Aorta (tissue), 5 donors: Measurements from ENCODE around the gene NPVF. TPM values are rescaled to one million over a fixed set of nuclear protein-coding genes. Genes with fewer than 3 reads are reported as not detected.
A peak's percentile ranks its signal among the peaks of the same experiment; 100 is the strongest.

ENCODE experiments used
- ATAC-seq: fragments of 200-7000 bp; cut with Tn5 transposase; one replicate; pipeline ENCODE4 v1.9.1; 2022; ENCODE audit warnings: moderate library complexity; ENCODE audit not compliant: low FRiP score
- DNase-seq, 2 donors: peaks; one replicate each; pipeline ENCODE4 v3.0.0-alpha.2; 2020
- H3K27ac ChIP-seq, 2 donors: one replicate each; pipeline ENCODE4 v1.5.1; 2013; ENCODE audit warnings: low read length in 2 of 2, mild to moderate bottlenecking in 2 of 2, moderate library complexity in 2 of 2, control low read depth in 1 of 2, inconsistent platforms in 1 of 2, low read depth in 1 of 2
- H3K27me3 ChIP-seq, 2 donors: one replicate each; pipeline ENCODE4 v1.6.1; 2013; ENCODE audit warnings: control low read depth in 1 of 2, low read length in 1 of 2, mild to moderate bottlenecking in 1 of 2, moderate library complexity in 1 of 2; ENCODE audit not compliant: insufficient read depth in 2 of 2, control insufficient read depth in 1 of 2
- H3K36me3 ChIP-seq, 2 donors: one replicate each; pipeline ENCODE4 v1.6.1; 2013; ENCODE audit warnings: control low read depth in 1 of 2, low read length in 1 of 2, mild to moderate bottlenecking in 1 of 2; ENCODE audit not compliant: insufficient read depth in 2 of 2, control insufficient read depth in 1 of 2
- H3K4me1 ChIP-seq, 2 donors: one replicate each; pipeline ENCODE4 v1.6.1; 2013; ENCODE audit warnings: low read length in 2 of 2, control low read depth in 1 of 2, mild to moderate bottlenecking in 1 of 2, moderate library complexity in 1 of 2; ENCODE audit not compliant: insufficient read depth in 2 of 2, control insufficient read depth in 1 of 2
- H3K4me3 ChIP-seq, 2 donors: one replicate each; pipeline ENCODE4 v1.5.1; 2013; ENCODE audit warnings: low read length in 2 of 2, control low read depth in 1 of 2, mild to moderate bottlenecking in 1 of 2
- H3K9me3 ChIP-seq: one replicate; pipeline ENCODE4 v1.6.1; 2013; ENCODE audit warnings: mild to moderate bottlenecking, low read length; ENCODE audit not compliant: control insufficient read depth
- WGBS, 2 donors: extraction: QIAGEN DNeasy Blood & Tissue Kit; methylation state at CpG; one replicate each; pipeline ENCODE4 v1.1.7; 2013; 5-methylcytosine and 5-hydroxymethylcytosine counted together
- intact Hi-C, 2 donors: fragments of 100-400 bp; cut with DNase I; formaldehyde crosslinking; loops; one replicate each; pipeline versions ENCODE4 v1.14.2 to v1.15.0; 2022
- long read RNA-seq, 2 donors: library from polyadenylated mRNA; unstranded; transcript quantifications; one replicate each; pipeline ENCODE4 v2.0.0, GENCODE V29; 2020 to 2021
- polyA plus RNA-seq, 2 donors: library from polyadenylated mRNA; stranded (reverse); fragments of 200-250 nt; gene quantifications; one replicate each; pipeline ENCODE4 v1.2.3, GENCODE V29; 2013
- total RNA-seq, 2 donors: library from RNA; stranded (reverse); fragmentation: NEBNext Ultra II Directional; extraction: Animal tissue kit (Norgen Biotek cat#: 25700); gene quantifications; one replicate each; pipeline ENCODE4 v1.2.1, GENCODE V29; 2021
- donor health status: healthy with polysubstance abuse.
- donor health status: Bipolar disorder and iron deficiency.
- donor health status: DM: no; HTN: no; CAD: no.
- donor health status: DM: no; HTN: no; CAD: no.
- donor health status: DM: yes; HTN: yes; CAD: no.

Gene NPVF, protein sequence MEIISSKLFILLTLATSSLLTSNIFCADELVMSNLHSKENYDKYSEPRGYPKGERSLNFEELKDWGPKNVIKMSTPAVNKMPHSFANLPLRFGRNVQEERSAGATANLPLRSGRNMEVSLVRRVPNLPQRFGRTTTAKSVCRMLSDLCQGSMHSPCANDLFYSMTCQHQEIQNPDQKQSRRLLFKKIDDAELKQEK
- total RNA-seq (not detected), polyA plus RNA-seq (not detected)
- long read RNA-seq, donor 1: 0 reads
- long read RNA-seq, donor 2: 0 reads

DNA sequence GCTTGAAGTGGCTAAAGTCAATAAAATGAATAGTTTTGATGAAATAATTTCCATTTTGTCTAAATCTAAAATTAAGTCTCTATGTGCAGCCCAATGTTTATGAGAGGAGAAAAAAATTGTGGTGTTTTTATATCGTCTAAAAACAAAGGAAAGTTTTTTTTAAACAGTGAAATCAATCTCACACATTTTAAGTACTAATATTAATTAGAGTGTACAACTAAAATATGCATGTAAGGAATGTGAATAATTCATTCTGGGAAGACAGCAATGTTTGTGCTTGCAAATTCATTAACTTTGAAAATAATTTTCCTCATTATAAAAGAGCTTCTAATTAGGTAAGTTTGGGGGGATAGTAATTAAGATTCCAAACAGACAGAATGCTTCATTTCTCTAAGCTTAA lies at the start of gene NPVF:
NPVF (minus strand) TSS at position 101 of the 400 bp plus-strand sequence; CDS start at position 54, 47 bp downstream.
- H3K27me3 ChIP-seq: no peaks in the 10 kb centered on the region
- DNase-seq (no peak), ATAC-seq (no peak)
- no peaks in the 10 kb centered on the region for H3K36me3 ChIP-seq
- H3K4me3 ChIP-seq: no peak within 1 kb of the TSS
- no peaks in the 10 kb centered on the region for H3K4me1 ChIP-seq
- 83 to 88% methylated on average over 1 of the region's 1 CpG for WGBS, 2 donors
- H3K27ac ChIP-seq: no peak within 1 kb of the TSS
- intact Hi-C loops: no loop called here
- H3K9me3 ChIP-seq: no peaks in the 10 kb centered on the region

DNA sequence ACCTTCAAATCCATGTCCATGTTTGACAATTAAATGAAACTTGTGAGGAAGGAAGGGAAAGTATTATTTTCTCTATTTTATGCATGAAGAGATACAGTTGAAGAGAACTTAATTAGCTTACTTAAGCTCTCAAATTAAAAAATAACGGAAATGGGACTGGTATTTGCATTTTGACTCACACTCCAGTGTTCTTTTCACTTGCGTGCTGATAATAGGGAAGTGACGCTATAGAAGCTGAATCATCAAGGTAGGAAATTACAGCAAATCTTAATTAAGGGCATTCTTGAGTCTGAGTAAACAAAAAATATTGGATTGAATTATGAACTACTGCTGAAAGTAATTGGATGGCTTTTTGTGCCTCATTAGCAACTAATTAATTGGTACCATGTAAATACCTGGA lies 44.0 kb upstream of the NPVF start:
- Histone ChIP-seq H3K27me3 (no peaks in the 10 kb centered on the region), H3K9me3 (no peaks in the 10 kb centered on the region), H3K27ac (no peak overlapping the region), H3K4me3 (no peak overlapping the region), H3K4me1 (no peaks in the 10 kb centered on the region), H3K36me3 (no peaks in the 10 kb centered on the region)
- ATAC-seq: no peak
- intact Hi-C loops: no loop called here
- WGBS, 2 donors: 94 to 96% methylated on average over 3 of the region's 3 CpGs
- DNase-seq: no peak

DNA sequence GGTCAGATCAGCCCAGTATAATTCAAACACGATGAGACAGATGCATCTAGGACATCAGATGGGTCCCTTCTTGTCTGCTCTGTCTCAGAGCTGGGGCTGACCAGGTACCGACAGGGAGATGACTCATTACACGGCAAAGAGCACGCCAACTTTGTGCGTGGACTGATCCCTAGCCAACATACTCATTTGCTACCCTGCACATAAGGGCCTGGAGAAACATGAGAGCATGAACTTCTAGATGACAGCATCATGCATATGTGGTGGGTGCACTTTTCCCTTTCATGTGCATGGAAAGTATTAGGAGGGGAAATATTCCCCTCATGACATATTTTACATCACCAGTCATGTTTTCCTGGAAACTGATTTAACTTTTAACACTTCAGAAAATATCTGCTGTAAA lies 35.1 kb upstream of the NPVF start:
- no peaks in the 10 kb centered on the region for H3K36me3 ChIP-seq
- H3K4me1 ChIP-seq: no peaks in the 10 kb centered on the region
- no peak overlapping the region for H3K27ac ChIP-seq
- ATAC-seq: no peak
- H3K4me3 ChIP-seq: no peak overlapping the region
- no peaks in the 10 kb centered on the region for H3K27me3 ChIP-seq
- WGBS, 2 donors: 87 to 91% methylated on average over 5 of the region's 5 CpGs
- intact Hi-C loops: loop anchor here in 1 of 2 donors (5.0 kb wide), 1 partner anchor 589 kb away; no protein-coding TSS in a partner anchor
- H3K9me3 ChIP-seq: no peaks in the 10 kb centered on the region
- no peak for DNase-seq

DNA sequence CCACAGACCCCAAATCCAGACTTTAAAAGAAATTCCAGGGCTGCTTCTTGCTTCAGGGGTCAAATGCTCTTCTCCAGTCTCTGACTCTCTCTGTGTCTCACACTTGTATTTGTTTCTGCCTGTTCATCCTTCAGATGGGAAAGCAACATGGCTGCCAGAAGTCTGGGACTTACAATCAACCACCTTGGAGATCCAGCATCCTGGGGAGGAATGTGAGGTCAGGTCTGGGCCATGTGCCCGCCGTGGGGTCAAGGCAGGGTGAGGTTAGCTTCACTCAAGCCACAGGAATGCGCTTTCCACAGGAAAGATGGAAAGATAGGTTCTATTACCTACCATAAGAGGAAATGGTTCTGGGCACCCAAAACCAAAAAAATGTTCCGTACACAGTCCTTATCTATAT lies 34.3 kb upstream of the NPVF start:
- 67 to 69% methylated on average over 4 of the region's 4 CpGs for WGBS, 2 donors
- H3K9me3 ChIP-seq: no peaks in the 10 kb centered on the region
- H3K27ac ChIP-seq: no peak overlapping the region
- intact Hi-C loops: loop anchor here in 1 of 2 donors (5.0 kb wide), 1 partner anchor 590 kb away; no protein-coding TSS in a partner anchor
- no peaks in the 10 kb centered on the region for H3K36me3 ChIP-seq
- no peak overlapping the region for H3K4me3 ChIP-seq
- no peaks in the 10 kb centered on the region for H3K4me1 ChIP-seq
- ATAC-seq (no peak), DNase-seq (no peak)
- no peaks in the 10 kb centered on the region for H3K27me3 ChIP-seq

DNA sequence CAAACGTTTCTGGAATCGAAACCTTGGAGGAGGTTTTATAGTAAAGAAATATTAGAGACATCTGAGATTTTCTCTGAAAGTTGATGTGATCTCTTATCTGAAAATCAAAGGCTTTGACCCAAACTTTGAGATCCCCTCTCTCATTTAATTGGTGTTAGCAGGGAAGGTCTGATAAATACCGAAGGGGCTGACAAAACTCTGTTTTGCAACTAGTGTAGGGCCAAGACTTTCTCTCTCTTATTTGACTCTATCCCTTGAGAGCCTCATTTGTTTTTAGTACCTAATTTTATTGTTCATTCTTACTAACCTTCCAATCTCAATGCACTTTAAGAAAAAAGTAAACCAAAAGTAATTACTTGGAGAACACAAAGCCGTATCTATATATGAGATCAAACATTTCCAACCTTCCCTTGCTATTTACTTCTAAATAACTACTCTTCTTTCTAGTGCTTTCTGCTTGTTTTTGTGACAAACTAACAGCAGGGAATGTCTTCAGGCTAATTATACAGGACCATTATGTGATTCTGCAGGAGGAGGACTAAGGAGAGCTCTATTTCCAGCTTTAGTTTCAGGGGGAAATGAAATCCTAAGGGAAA lies 33.4 kb upstream of the NPVF start:
- Histone ChIP-seq H3K36me3 (no peaks in the 10 kb centered on the region), H3K27ac (no peak overlapping the region), H3K27me3 (no peaks in the 10 kb centered on the region), H3K4me3 (no peak overlapping the region), H3K4me1 (no peaks in the 10 kb centered on the region), H3K9me3 (no peaks in the 10 kb centered on the region)
- ATAC-seq: no peak
- intact Hi-C loops: loop anchor here in 1 of 2 donors (5.0 kb wide), 1 partner anchor 591 kb away; no protein-coding TSS in a partner anchor
- WGBS, 2 donors: 88 to 91% methylated on average over 4 of the region's 4 CpGs
- no peak for DNase-seq

DNA sequence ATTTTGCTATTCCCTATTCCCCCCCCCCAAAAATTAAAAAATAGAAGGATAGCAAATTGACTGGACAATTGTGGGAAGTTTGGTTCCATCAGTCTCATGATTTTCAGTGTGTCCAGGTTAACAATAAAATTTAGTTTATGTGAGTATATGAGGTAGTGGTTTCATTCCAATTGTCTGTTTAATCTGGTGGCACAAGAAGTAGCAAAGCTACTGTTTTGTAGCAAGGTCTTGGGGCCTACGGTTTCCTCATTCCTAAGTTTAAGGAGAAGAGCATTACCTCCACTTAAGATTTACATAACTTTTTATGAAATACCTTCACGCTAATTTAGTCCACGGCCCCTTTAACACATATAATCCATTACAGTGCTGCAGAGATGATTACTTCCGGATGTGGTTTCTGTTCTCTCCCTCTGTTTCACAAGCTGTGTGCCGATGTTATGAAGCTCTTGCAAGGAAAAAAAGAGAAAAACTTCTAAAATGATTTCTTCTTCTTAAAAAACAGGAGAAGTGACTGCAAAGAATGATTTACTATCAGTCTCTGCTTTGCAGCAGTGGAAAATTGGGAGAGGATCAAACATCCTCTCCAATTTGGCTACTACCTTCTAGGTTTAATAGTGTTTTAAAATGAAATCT lies 32.7 kb upstream of the NPVF start:
- H3K4me3 ChIP-seq: no peak overlapping the region
- no peak for DNase-seq
- no peak overlapping the region for H3K27ac ChIP-seq
- H3K36me3 ChIP-seq: no peaks in the 10 kb centered on the region
- no peaks in the 10 kb centered on the region for H3K9me3 ChIP-seq
- H3K27me3 ChIP-seq: no peaks in the 10 kb centered on the region
- intact Hi-C loops: loop anchor here in 1 of 2 donors (5.0 kb wide), 1 partner anchor 591 kb away; no protein-coding TSS in a partner anchor
- WGBS, 2 donors: 65% methylated on average over 4 of the region's 5 CpGs
- ATAC-seq: peak; percentile 59
- H3K4me1 ChIP-seq: no peaks in the 10 kb centered on the region

DNA sequence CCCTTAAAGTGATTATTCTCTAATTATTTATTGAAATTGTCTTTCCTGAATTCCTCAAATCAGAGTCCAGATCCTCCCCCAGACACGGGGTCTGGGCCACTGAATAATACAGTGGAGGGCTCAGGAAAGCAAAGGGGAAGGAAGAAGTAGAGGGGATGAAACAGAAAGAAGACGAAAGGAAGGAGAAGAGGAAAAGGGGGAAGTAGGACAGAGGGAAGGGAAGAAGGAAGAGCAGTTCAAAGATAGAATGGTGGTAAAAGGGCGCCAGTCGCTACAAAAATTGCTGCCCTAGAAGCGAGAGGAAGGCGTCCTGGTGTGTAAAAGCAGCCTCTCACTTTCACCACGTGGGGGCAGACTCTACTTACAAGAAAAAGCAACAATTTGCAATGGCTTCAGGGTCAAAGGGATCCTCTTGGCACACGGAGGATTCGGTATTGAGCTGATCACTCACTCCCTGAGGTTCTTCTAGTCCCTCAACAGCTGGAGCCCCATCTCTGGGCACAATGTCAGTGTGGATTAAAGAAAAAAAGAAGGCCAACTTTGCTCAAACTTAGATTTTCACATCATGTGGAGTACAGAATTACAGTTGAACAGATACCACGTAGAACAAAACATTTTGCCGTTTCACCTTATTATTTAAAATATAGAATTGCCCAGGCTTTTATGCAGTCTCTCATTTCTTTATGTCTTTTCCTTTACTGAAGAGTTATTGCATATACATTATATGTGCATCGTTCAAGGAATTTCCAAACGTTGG lies 31.4 kb upstream of the NPVF start:
- 28 to 31% methylated on average over 13 of the region's 13 CpGs for WGBS, 2 donors

DNA sequence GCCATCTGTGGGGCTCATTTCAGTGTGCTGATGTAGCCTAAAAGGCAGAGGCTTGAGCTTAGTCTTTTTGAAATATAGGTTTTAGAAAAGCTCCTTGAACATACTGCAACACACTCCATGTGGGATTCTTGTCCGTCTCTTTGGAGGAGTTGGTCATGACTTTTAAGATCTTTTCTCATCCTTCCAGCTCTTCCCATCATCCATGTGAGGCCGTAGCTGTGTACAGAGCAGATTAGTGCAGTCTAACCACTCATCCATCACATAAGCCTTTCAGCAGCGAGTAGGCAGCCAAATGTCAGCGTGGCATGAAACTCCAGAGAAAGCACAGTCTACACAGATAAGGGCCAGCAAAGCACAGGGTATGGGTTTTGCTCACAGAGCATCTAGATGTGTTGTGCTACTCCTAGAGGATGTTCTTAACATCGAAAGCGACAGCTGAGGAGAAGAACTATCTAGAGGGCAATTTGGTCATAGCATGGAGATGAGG lies 28.1 kb upstream of the NPVF start:
- no peaks in the 10 kb centered on the region for H3K27me3 ChIP-seq
- WGBS, 2 donors: 17 to 26% methylated on average over 6 of the region's 6 CpGs
- no peak overlapping the region for H3K27ac ChIP-seq
- no peaks in the 10 kb centered on the region for H3K36me3 ChIP-seq
- no peak for DNase-seq
- H3K9me3 ChIP-seq: no peaks in the 10 kb centered on the region
- no peak overlapping the region for H3K4me3 ChIP-seq
- no peak for ATAC-seq
- intact Hi-C loops: loop anchor here (5.0 kb wide), 2 partner anchors 311 to 596 kb away; no protein-coding TSS in a partner anchor
- H3K4me1 ChIP-seq: no peaks in the 10 kb centered on the region

More for the DNA sequence above, 31.4 kb upstream of the NPVF start:
- H3K27me3 ChIP-seq: no peaks in the 10 kb centered on the region
- no peaks in the 10 kb centered on the region for H3K9me3 ChIP-seq
- intact Hi-C loops: loop anchor here (1.0 to 5.0 kb wide), 5 partner anchors 130 to 593 kb away; no protein-coding TSS in a partner anchor
- no peak overlapping the region for H3K27ac ChIP-seq
- DNase-seq (peak in 1 of 2 donors; percentile 59), ATAC-seq (peak; percentile 70)
- H3K4me3 ChIP-seq: no peak overlapping the region
- no peaks in the 10 kb centered on the region for H3K36me3 ChIP-seq
- no peaks in the 10 kb centered on the region for H3K4me1 ChIP-seq
